HEK293T (cell line): ENCODE measurements around the gene NXPH4.

Experiments
- ARNT ChIP-seq: fragments of 450-650 bp; IDR thresholded peaks from 2 replicates; pipeline ENCODE4 v1.6.1; 2017; ENCODE audit warnings: mild to moderate bottlenecking
- BHLHE40 ChIP-seq: fragments of 450-650 bp; IDR thresholded peaks from 2 replicates; pipeline ENCODE4 v1.6.1; 2016; ENCODE audit warnings: mild to moderate bottlenecking, moderate library complexity, borderline replicate concordance
- ELF4 ChIP-seq: fragments of 450-650 bp; IDR thresholded peaks from 2 replicates; pipeline ENCODE4 v1.6.1; 2017; ENCODE audit warnings: antibody characterized with exemption
- FOXA1 ChIP-seq: fragments of 450-650 bp; IDR thresholded peaks from 2 replicates; pipeline ENCODE4 v1.6.1; 2016; ENCODE audit warnings: mild to moderate bottlenecking
- FOXK2 ChIP-seq: fragments of 450-650 bp; IDR thresholded peaks from 2 replicates; pipeline ENCODE4 v1.6.1; 2016; ENCODE audit warnings: mild to moderate bottlenecking
- FOXM1 ChIP-seq: fragments of 450-650 bp; IDR thresholded peaks from 2 replicates; pipeline ENCODE4 v1.6.1; 2017; ENCODE audit warnings: mild to moderate bottlenecking, borderline replicate concordance
- HDGF ChIP-seq: fragments of 450-650 bp; IDR thresholded peaks from 2 replicates; pipeline ENCODE4 v1.6.1; 2017; ENCODE audit warnings: antibody characterized with exemption, borderline replicate concordance
- L3MBTL2 ChIP-seq: fragments of 450-650 bp; conservative IDR thresholded peaks from 2 replicates; pipeline ENCODE4 v1.6.1; 2016; ENCODE audit warnings: mild to moderate bottlenecking
- LEF1 ChIP-seq: fragments of 450-650 bp; IDR thresholded peaks from 2 replicates; pipeline ENCODE4 v1.6.1; 2017; ENCODE audit warnings: mild to moderate bottlenecking, borderline replicate concordance
- SP1 ChIP-seq: fragments of 450-650 bp; IDR thresholded peaks from 2 replicates; pipeline ENCODE4 v1.6.1; 2017
- TARDBP ChIP-seq: fragments of 450-650 bp; IDR thresholded peaks from 2 replicates; pipeline ENCODE4 v1.6.1; 2016
- ZNF384 ChIP-seq: fragments of 450-650 bp; IDR thresholded peaks from 2 replicates; pipeline ENCODE4 v1.6.1; 2016

DNA sequence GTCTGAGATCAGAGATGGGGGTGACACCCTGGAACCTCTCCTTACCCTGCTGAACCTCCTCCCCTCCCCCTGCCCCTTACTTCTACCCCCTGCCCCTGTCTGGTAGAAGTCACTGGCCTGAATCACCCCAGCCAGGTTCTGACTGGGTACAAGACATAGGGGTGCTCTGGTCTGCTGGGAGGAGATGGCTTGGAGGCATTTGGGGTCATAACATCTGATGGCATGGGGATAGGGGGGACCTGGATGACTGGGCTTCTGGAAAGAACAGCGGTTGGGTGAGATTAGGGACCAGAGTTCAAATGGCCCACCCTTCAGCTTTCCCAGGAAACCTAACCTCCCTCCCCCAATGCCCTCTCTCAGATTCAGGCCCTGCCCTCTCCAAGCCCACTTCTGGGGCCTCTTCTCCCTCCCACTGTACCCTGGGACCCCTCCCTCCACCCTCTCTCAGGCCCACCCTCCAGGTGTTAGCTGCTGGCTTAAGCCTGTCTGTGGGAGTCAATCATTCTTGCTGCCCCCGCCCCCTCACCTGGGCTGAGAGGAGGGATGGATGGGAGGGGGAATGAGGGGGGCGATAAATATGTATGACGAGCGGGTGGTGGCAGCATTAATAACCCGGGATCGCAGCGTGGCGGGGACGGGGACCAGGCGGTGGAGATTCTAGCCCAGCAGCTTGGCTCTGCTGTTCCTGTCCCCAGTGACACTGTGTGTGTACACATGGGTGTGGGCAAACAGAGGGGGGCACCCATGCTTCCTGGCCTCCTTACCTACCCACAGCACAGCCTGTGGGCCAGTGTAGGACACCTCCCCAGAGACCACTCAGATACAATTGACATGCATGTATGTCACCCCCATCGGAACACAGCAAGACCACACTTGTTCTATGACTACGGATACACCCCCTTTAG is 5.9 kb downstream of the NXPH4 start:
- TF ChIP-seq ARNT (no peak), ELF4 (no peak), FOXM1 (no peak), BHLHE40 (no peak), FOXK2 (no peak), ZNF384 (no peak), FOXA1 (no peak), HDGF (no peak), L3MBTL2 (no peak), SP1 (no peak), LEF1 (no peak), TARDBP (no peak)
